ENCODE measurements around the gene GPT2. TPM values are rescaled to one million over a fixed set of nuclear protein-coding genes. Genes with fewer than 3 reads are reported as not detected.

Gene GPT2
- total RNA-seq, 1 experiment from 2014 or later: 12.7 TPM

DNA sequence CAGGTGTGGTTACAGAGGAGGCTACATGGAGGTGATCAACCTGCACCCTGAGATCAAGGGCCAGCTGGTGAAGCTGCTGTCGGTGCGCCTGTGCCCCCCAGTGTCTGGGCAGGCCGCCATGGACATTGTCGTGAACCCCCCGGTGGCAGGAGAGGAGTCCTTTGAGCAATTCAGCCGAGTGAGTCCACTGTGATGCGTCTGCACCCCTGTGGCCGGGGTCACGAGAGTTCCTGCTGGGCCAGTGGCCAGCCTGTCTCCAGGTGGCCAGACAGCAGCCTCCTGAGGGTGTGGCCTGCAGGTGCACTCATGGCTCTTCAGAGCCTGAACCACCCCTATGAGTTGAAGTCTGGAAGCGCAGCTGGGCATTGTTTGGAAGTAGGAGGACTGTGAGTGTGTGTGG lies 38.1 kb downstream of the GPT2 start:
- ChIA-PET CTCF (no interaction called here), POLR2A (interaction anchor here (0.6 kb wide), 1 partner anchor 48 kb away, joined by 8 read pairs; no protein-coding TSS in a partner anchor)
- TF ChIP-seq SIN3A (IDR thresholded peaks at IDR 0.05; ENCODE audit: borderline replicate concordance, insufficient read depth, low read depth, low read length) (no peak), REST (IDR thresholded peaks at IDR 0.05; ENCODE audit: insufficient read depth in 1 of 2, low read depth in 2 of 2, low read length in 1 of 2) (no peak), POLR2AphosphoS5 (IDR thresholded peaks at IDR 0.05; ENCODE audit: low read depth, low read length) (no peak), TCF7L2 (IDR thresholded peaks at IDR 0.05; ENCODE audit: low read depth, low read length) (no peak)
- no peaks in the 10 kb centered on the region for H3K27me3 ChIP-seq (ENCODE audit: control insufficient read depth, insufficient read depth, low read length)
- intact Hi-C loops (cut with micrococcal nuclease; ENCODE audit: unreplicated experiment): no loop called here
- no peaks in the 10 kb centered on the region for H3K4me1 ChIP-seq (ENCODE audit: control insufficient read depth, insufficient read depth, low read length)
- no peaks in the 10 kb centered on the region for H3K9me3 ChIP-seq (ENCODE audit: control insufficient read depth, insufficient read depth, low read depth, low read length)
- no TSS peak for BruUV-seq (replicated peaks)
- DNase-seq (ENCODE audit: low read depth, low spot score) (no peak), ATAC-seq (no peak)
- no peak overlapping the region for H3K4me3 ChIP-seq (ENCODE audit: low read depth in 2 of 2, low read length in 2 of 2)
- H3K36me3 ChIP-seq (ENCODE audit: control insufficient read depth, insufficient read depth, low read length): no peaks in the 10 kb centered on the region
- no peak overlapping the region for H3K27ac ChIP-seq (ENCODE audit: low read length)
- in situ Hi-C loops (cut with HindIII; ENCODE audit: low pct_unique_long_range_greater_than_20kb, low sequenced_read_pairs): no loop called here

GRCh38 chr16:46923513-46924295 lies 39.5 kb downstream of the GPT2 start:
- H3K27ac ChIP-seq (ENCODE audit: low read length): no peak overlapping the region
- TF ChIP-seq, protein P1, sequence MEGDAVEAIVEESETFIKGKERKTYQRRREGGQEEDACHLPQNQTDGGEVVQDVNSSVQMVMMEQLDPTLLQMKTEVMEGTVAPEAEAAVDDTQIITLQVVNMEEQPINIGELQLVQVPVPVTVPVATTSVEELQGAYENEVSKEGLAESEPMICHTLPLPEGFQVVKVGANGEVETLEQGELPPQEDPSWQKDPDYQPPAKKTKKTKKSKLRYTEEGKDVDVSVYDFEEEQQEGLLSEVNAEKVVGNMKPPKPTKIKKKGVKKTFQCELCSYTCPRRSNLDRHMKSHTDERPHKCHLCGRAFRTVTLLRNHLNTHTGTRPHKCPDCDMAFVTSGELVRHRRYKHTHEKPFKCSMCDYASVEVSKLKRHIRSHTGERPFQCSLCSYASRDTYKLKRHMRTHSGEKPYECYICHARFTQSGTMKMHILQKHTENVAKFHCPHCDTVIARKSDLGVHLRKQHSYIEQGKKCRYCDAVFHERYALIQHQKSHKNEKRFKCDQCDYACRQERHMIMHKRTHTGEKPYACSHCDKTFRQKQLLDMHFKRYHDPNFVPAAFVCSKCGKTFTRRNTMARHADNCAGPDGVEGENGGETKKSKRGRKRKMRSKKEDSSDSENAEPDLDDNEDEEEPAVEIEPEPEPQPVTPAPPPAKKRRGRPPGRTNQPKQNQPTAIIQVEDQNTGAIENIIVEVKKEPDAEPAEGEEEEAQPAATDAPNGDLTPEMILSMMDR (IDR thresholded peaks at IDR 0.05): no peak
- TF ChIP-seq TCF7L2 (IDR thresholded peaks at IDR 0.05; ENCODE audit: low read depth, low read length) (no peak), SIN3A (IDR thresholded peaks at IDR 0.05; ENCODE audit: borderline replicate concordance, insufficient read depth, low read depth, low read length) (no peak), REST (IDR thresholded peaks at IDR 0.05; ENCODE audit: insufficient read depth in 1 of 2, low read depth in 2 of 2, low read length in 1 of 2) (no peak), POLR2AphosphoS5 (IDR thresholded peaks at IDR 0.05; ENCODE audit: low read depth, low read length) (no peak)
- ATAC-seq (no peak), DNase-seq (ENCODE audit: low read depth, low spot score) (no peak)
- H3K4me1 ChIP-seq (ENCODE audit: control insufficient read depth, insufficient read depth, low read length): no peaks in the 10 kb centered on the region
- H3K36me3 ChIP-seq (ENCODE audit: control insufficient read depth, insufficient read depth, low read length): no peaks in the 10 kb centered on the region
- ChIA-PET POLR2A (no interaction called here), CTCF (no interaction called here)
- H3K27me3 ChIP-seq (ENCODE audit: control insufficient read depth, insufficient read depth, low read length): no peaks in the 10 kb centered on the region
- no peak overlapping the region for H3K4me3 ChIP-seq (ENCODE audit: low read depth in 2 of 2, low read length in 2 of 2)
- no peaks in the 10 kb centered on the region for H3K9me3 ChIP-seq (ENCODE audit: control insufficient read depth, insufficient read depth, low read depth, low read length)
- BruUV-seq (replicated peaks): no TSS peak
- intact Hi-C loops (cut with micrococcal nuclease; ENCODE audit: unreplicated experiment): no loop called here
- in situ Hi-C loops (cut with HindIII; ENCODE audit: low pct_unique_long_range_greater_than_20kb, low sequenced_read_pairs): no loop called here
